Ammon's horn (tissue), 1 donor: ENCODE measurements around the gene ACR.
A peak's percentile ranks its signal among the peaks of the same experiment; 100 is the strongest.

Experiments
- DNase-seq: peaks from one replicate; pipeline ENCODE4 v3.0.0-alpha.2; 2016; ENCODE audit warnings: low spot score

Gene ACR

GRCh38 chr22:50702821-50703725 is 34.9 kb upstream of the ACR start:
- no peak for DNase-seq

- no peak for DNase-seq
Observed at GRCh38 chr22:50703726-50704509, 34.1 kb upstream of the ACR start.

- no peak for DNase-seq
Observed at GRCh38 chr22:50704510-50705218, 33.3 kb upstream of the ACR start.

GRCh38 chr22:50705219-50705691 is 32.7 kb upstream of the ACR start:
- DNase-seq = peak; percentile 86

GRCh38 chr22:50705851-50706351 is 32.1 kb upstream of the ACR start:
- no peak for DNase-seq

GRCh38 chr22:50706481-50707125 is 31.4 kb upstream of the ACR start:
- no peak for DNase-seq

- DNase-seq = no peak
Observed at GRCh38 chr22:50708474-50708873, 29.5 kb upstream of the ACR start.

GRCh38 chr22:50708996-50709395 is 29.0 kb upstream of the ACR start:
- no peak for DNase-seq

GRCh38 chr22:50710221-50710620 is 27.8 kb upstream of the ACR start:
- DNase-seq = no peak

GRCh38 chr22:50710886-50711285 is 27.1 kb upstream of the ACR start:
- DNase-seq = no peak

GRCh38 chr22:50711446-50712340 is 26.3 kb upstream of the ACR start:
- no peak for DNase-seq

- no peak for DNase-seq
Observed at GRCh38 chr22:50712341-50713007, 25.5 kb upstream of the ACR start.

- no peak for DNase-seq
Observed at GRCh38 chr22:50713008-50713385, 25.0 kb upstream of the ACR start.

- DNase-seq = peak; percentile 97
Observed at GRCh38 chr22:50713571-50714056, 24.4 kb upstream of the ACR start.

- DNase-seq = no peak
Observed at GRCh38 chr22:50714150-50714549, 23.9 kb upstream of the ACR start.

- DNase-seq = no peak
Observed at GRCh38 chr22:50714631-50715179, 23.3 kb upstream of the ACR start.

GRCh38 chr22:50715250-50715649 is 22.8 kb upstream of the ACR start:
- no peak for DNase-seq

- no peak for DNase-seq
Observed at GRCh38 chr22:50715776-50716175, 22.2 kb upstream of the ACR start.

GRCh38 chr22:50716290-50717024 is 21.5 kb upstream of the ACR start:
- DNase-seq = no peak
